ENCODE data around the gene SLC35F1. TPM values are rescaled to one million over a fixed set of nuclear protein-coding genes. Genes with fewer than 3 reads are reported as not detected.

Gene SLC35F1
- total and polyA plus RNA-seq, 4 donors = 0.01 to 0.09 (median 0.08) TPM; not detected in 1

DNA sequence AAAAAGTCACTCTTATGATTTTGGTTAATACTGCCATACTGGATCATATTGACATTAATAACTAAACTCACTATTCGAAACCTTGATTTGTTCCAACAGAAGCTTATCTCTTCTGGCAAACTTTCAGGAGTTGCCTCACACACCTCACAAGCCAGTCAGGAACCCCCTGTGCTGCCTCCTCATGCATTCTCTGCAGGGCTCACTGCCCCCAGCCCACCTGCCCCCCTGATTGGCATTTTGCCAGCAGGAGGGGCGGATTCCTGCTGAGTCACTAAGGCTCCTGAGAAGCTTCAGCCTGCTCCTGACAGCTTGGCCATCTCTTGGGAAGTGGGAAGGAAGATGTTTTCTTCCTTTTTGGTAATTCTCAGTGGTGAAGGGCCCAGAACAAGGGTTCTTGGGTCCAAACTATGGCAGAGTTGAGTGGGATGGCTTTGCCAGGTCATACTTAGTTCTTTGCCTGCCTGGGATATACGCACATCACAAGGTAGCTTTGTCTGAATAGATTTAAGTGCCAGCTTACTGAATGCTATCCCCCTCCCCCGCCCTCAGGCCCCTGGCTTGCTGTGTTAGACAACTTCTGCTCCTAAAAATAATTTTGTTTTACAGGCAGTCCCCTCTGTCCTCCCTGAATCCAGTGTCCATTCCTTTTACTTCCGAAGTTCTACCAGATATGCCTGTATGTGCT, 31.4 kb downstream of the SLC35F1 start:
- Histone ChIP-seq H3K4me3 (ENCODE audit: low read depth in 1 of 3, low read length in 3 of 3) (no peak overlapping the region), H3K27me3 (ENCODE audit: control insufficient read depth in 4 of 4, insufficient read depth in 4 of 4, low read length in 3 of 4) (no peaks in the 10 kb centered on the region), H3K9me3 (ENCODE audit: control insufficient read depth in 4 of 4, low read length in 3 of 4) (no peaks in the 10 kb centered on the region), H3K36me3 (ENCODE audit: control insufficient read depth in 4 of 4, insufficient read depth in 3 of 4, low read depth in 1 of 4, low read length in 3 of 4) (no peaks in the 10 kb centered on the region), H3K4me1 (ENCODE audit: control insufficient read depth in 4 of 4, insufficient read depth in 4 of 4, low read length in 3 of 4) (no peaks in the 10 kb centered on the region), H3K27ac (ENCODE audit: low read depth in 1 of 2, low read length in 2 of 2) (no peak overlapping the region), H3K9ac (ENCODE audit: low read depth in 1 of 2, low read length in 2 of 2) (no peak overlapping the region)
- TF ChIP-seq HNF4A (conservative IDR thresholded peaks at IDR 0.05) (no peak), NR2F2 (IDR thresholded peaks at IDR 0.05) (no peak), RAD21 (IDR thresholded peaks at IDR 0.05) (no peak), FOXA1 (IDR thresholded peaks at IDR 0.05) (no peak), YY1 (IDR thresholded peaks at IDR 0.05) (no peak), SP1 (IDR thresholded peaks at IDR 0.05) (no peak), GABPA (IDR thresholded peaks at IDR 0.05 in 1 of 2, conservative IDR thresholded peaks at IDR 0.05 in 1 of 2) (no peak)
- TF ChIP-seq, protein P1, sequence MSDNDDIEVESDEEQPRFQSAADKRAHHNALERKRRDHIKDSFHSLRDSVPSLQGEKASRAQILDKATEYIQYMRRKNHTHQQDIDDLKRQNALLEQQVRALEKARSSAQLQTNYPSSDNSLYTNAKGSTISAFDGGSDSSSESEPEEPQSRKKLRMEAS (IDR thresholded peaks at IDR 0.05) = no peak
- 73% methylated on average over 5 of the region's 5 CpGs for WGBS
- DNase-seq (ENCODE audit: low spot score) = no peak

DNA sequence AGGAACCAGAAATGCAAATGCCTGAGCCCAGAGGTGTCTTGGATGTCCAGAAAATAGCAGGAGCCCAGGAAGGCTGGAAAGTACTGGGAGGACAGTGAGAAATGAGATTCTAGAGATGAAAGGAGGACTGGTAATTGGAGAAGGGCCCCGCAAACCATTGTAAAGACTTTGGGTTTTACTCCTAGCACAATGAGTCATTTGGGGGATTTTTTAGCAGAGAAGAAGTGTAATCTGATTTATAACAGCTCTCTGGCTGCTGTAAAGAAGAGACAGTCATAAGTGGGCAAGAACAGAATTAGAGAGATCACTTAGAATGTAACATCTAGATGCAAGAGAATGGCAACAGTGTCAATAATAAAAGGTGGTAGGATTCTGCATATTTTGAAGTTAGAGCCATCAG, 40.2 kb downstream of the SLC35F1 start:
- no peak overlapping the region for H3K27ac ChIP-seq (ENCODE audit: low read depth in 1 of 2, low read length in 2 of 2)
- WGBS = 80% methylated on average over 1 of the region's 1 CpG
- H3K4me1 ChIP-seq (ENCODE audit: control insufficient read depth in 4 of 4, insufficient read depth in 4 of 4, low read length in 3 of 4) = no peaks in the 10 kb centered on the region
- no peak overlapping the region for H3K4me3 ChIP-seq (ENCODE audit: low read depth in 1 of 3, low read length in 3 of 3)
- no peak overlapping the region for H3K9ac ChIP-seq (ENCODE audit: low read depth in 1 of 2, low read length in 2 of 2)
- H3K36me3 ChIP-seq (ENCODE audit: control insufficient read depth in 4 of 4, insufficient read depth in 3 of 4, low read depth in 1 of 4, low read length in 3 of 4) = no peaks in the 10 kb centered on the region
- H3K27me3 ChIP-seq (ENCODE audit: control insufficient read depth in 4 of 4, insufficient read depth in 4 of 4, low read length in 3 of 4) = no peaks in the 10 kb centered on the region
- TF ChIP-seq, protein P2, sequence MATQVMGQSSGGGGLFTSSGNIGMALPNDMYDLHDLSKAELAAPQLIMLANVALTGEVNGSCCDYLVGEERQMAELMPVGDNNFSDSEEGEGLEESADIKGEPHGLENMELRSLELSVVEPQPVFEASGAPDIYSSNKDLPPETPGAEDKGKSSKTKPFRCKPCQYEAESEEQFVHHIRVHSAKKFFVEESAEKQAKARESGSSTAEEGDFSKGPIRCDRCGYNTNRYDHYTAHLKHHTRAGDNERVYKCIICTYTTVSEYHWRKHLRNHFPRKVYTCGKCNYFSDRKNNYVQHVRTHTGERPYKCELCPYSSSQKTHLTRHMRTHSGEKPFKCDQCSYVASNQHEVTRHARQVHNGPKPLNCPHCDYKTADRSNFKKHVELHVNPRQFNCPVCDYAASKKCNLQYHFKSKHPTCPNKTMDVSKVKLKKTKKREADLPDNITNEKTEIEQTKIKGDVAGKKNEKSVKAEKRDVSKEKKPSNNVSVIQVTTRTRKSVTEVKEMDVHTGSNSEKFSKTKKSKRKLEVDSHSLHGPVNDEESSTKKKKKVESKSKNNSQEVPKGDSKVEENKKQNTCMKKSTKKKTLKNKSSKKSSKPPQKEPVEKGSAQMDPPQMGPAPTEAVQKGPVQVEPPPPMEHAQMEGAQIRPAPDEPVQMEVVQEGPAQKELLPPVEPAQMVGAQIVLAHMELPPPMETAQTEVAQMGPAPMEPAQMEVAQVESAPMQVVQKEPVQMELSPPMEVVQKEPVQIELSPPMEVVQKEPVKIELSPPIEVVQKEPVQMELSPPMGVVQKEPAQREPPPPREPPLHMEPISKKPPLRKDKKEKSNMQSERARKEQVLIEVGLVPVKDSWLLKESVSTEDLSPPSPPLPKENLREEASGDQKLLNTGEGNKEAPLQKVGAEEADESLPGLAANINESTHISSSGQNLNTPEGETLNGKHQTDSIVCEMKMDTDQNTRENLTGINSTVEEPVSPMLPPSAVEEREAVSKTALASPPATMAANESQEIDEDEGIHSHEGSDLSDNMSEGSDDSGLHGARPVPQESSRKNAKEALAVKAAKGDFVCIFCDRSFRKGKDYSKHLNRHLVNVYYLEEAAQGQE (IDR thresholded peaks at IDR 0.05) = no peak
- no peak for TF ChIP-seq TAF1 (conservative IDR thresholded peaks at IDR 0.05)
- TF ChIP-seq FOXA2 (IDR thresholded peaks at IDR 0.05) = no peak
- no peak for TF ChIP-seq ATF3 (IDR thresholded peaks at IDR 0.05)
- no peak for TF ChIP-seq FOXA1 (IDR thresholded peaks at IDR 0.05)
- no peak for TF ChIP-seq JUND (IDR thresholded peaks at IDR 0.05)
- TF ChIP-seq SP1 (IDR thresholded peaks at IDR 0.05) = no peak
- no peak for TF ChIP-seq GABPA (IDR thresholded peaks at IDR 0.05 in 1 of 2, conservative IDR thresholded peaks at IDR 0.05 in 1 of 2)
- TF ChIP-seq, protein P3, sequence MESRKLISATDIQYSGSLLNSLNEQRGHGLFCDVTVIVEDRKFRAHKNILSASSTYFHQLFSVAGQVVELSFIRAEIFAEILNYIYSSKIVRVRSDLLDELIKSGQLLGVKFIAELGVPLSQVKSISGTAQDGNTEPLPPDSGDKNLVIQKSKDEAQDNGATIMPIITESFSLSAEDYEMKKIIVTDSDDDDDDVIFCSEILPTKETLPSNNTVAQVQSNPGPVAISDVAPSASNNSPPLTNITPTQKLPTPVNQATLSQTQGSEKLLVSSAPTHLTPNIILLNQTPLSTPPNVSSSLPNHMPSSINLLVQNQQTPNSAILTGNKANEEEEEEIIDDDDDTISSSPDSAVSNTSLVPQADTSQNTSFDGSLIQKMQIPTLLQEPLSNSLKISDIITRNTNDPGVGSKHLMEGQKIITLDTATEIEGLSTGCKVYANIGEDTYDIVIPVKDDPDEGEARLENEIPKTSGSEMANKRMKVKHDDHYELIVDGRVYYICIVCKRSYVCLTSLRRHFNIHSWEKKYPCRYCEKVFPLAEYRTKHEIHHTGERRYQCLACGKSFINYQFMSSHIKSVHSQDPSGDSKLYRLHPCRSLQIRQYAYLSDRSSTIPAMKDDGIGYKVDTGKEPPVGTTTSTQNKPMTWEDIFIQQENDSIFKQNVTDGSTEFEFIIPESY (IDR thresholded peaks at IDR 0.05) = no peak
- TF ChIP-seq, protein P1 (IDR thresholded peaks at IDR 0.05) = no peak
- TF ChIP-seq, protein P4, sequence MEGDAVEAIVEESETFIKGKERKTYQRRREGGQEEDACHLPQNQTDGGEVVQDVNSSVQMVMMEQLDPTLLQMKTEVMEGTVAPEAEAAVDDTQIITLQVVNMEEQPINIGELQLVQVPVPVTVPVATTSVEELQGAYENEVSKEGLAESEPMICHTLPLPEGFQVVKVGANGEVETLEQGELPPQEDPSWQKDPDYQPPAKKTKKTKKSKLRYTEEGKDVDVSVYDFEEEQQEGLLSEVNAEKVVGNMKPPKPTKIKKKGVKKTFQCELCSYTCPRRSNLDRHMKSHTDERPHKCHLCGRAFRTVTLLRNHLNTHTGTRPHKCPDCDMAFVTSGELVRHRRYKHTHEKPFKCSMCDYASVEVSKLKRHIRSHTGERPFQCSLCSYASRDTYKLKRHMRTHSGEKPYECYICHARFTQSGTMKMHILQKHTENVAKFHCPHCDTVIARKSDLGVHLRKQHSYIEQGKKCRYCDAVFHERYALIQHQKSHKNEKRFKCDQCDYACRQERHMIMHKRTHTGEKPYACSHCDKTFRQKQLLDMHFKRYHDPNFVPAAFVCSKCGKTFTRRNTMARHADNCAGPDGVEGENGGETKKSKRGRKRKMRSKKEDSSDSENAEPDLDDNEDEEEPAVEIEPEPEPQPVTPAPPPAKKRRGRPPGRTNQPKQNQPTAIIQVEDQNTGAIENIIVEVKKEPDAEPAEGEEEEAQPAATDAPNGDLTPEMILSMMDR (IDR thresholded peaks at IDR 0.05; ENCODE audit: low read depth, low read length, missing input control) = no peak
- no peak for TF ChIP-seq RAD21 (IDR thresholded peaks at IDR 0.05)
- no peak for TF ChIP-seq EGR1 (IDR thresholded peaks at IDR 0.05; ENCODE audit: low read depth in 2 of 2)
- H3K9me3 ChIP-seq (ENCODE audit: control insufficient read depth in 4 of 4, low read length in 3 of 4) = no peaks in the 10 kb centered on the region
- DNase-seq (ENCODE audit: low spot score) = no peak

Data from liver (tissue), 9 donors.